ENCODE data around the gene PCED1A. TPM values are rescaled to one million over a fixed set of nuclear protein-coding genes. Genes with fewer than 3 reads are reported as not detected.

The PCED1A gene
- total and polyA plus RNA-seq, 2 donors (not counting 3 experiments of a cell fraction or from before 2014, with no cell fraction given), result 20.1 to 32.0 TPM

GRCh38 chr20:2883726-2884637 lies 43.5 kb upstream of the PCED1A start:
- Histone ChIP-seq H3K27ac (ENCODE audit: insufficient read depth, low read depth, low read length) (no peak overlapping the region), H3K27me3 (ENCODE audit: control insufficient read depth in 2 of 2, insufficient read depth in 2 of 2, low read length in 2 of 2) (no peaks in the 10 kb centered on the region), H3K4me3 (replicated peaks in 1 of 3; ENCODE audit: insufficient read depth in 1 of 3, low read depth in 1 of 3, low read length in 3 of 3) (no peak overlapping the region), H3K9me1 (replicated peaks; ENCODE audit: control insufficient read depth, extremely low read depth, insufficient read depth, low read length) (no peaks in the 10 kb centered on the region), H3K4me1 (ENCODE audit: control insufficient read depth, extremely low read depth, insufficient read depth, low read length) (no peaks in the 10 kb centered on the region), H3K79me2 (ENCODE audit: control insufficient read depth, insufficient read depth, low read length) (peaks cover 69% of the 10 kb centered on the region), H3K4me2 (ENCODE audit: insufficient read depth, low read length) (no peak overlapping the region), H3K36me3 (ENCODE audit: control insufficient read depth in 2 of 2, extremely low read depth in 1 of 2, insufficient read depth in 2 of 2, low read length in 2 of 2) (no peaks in the 10 kb centered on the region), H2AFZ (ENCODE audit: low read depth, low read length) (no peak overlapping the region), H4K20me1 (replicated peaks; ENCODE audit: control insufficient read depth, extremely low read depth, insufficient read depth, low read length) (peaks cover 2% of the 10 kb centered on the region), H3K9ac (replicated peaks; ENCODE audit: extremely low read depth, insufficient read depth, low read length) (no peak overlapping the region), H3K9me3 (replicated peaks; ENCODE audit: control insufficient read depth, insufficient read depth, low read length) (no peaks in the 10 kb centered on the region)
- FAIRE-seq, result no peak
- intact Hi-C loops (cut with micrococcal nuclease), result no loop called here
- CTCF ChIA-PET, result interaction anchor here (0.9 kb wide), 1 partner anchor 9 kb away, joined by 4 read pairs; no protein-coding TSS in a partner anchor
- DNase-seq (ENCODE audit: low read depth, low spot score), result no peak
- POLR2A ChIA-PET, result no interaction called here
- no TSS peak for BruUV-seq (replicated peaks)
- dilution Hi-C loops (cut with MboI; ENCODE audit: extremely low pct_ligation_motif_present, low sequenced_read_pairs), result no loop called here
- TF ChIP-seq POLR2A (IDR thresholded peaks at IDR 0.05; ENCODE audit: low read depth, low read length), result no peak
- TF ChIP-seq, protein P1, sequence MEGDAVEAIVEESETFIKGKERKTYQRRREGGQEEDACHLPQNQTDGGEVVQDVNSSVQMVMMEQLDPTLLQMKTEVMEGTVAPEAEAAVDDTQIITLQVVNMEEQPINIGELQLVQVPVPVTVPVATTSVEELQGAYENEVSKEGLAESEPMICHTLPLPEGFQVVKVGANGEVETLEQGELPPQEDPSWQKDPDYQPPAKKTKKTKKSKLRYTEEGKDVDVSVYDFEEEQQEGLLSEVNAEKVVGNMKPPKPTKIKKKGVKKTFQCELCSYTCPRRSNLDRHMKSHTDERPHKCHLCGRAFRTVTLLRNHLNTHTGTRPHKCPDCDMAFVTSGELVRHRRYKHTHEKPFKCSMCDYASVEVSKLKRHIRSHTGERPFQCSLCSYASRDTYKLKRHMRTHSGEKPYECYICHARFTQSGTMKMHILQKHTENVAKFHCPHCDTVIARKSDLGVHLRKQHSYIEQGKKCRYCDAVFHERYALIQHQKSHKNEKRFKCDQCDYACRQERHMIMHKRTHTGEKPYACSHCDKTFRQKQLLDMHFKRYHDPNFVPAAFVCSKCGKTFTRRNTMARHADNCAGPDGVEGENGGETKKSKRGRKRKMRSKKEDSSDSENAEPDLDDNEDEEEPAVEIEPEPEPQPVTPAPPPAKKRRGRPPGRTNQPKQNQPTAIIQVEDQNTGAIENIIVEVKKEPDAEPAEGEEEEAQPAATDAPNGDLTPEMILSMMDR (IDR thresholded peaks at IDR 0.05; ENCODE audit: extremely low read depth in 1 of 2, insufficient read depth in 1 of 2, low read depth in 1 of 2, low read length in 2 of 2), result no peak
- TF ChIP-seq MYC (IDR thresholded peaks at IDR 0.05; ENCODE audit: low read depth, low read length), result no peak
- no peak for TF ChIP-seq JUN (IDR thresholded peaks at IDR 0.05; ENCODE audit: borderline replicate concordance, insufficient read depth, insufficient read length, low read depth)
- no peak for TF ChIP-seq GATA2 (IDR thresholded peaks at IDR 0.05; ENCODE audit: insufficient read depth, insufficient read length, low read depth, low read length)

Measured in endothelial cell of umbilical vein (primary cell).